Esophagus squamous epithelium (tissue), 5 donors: ENCODE measurements around the gene MRPL45. TPM values are rescaled to one million over a fixed set of nuclear protein-coding genes. Genes with fewer than 3 reads are reported as not detected.

Experiments
- DNase-seq: peaks from one replicate; lab custom pipeline; 2025; lab: John Stamatoyannopoulos, UW
- H3K27ac ChIP-seq, 4 donors: fragments of 200-600 bp; sonication (generic); one replicate each; pipeline ENCODE4 v1.5.1; 2016 to 2019; ENCODE audit warnings: mild to moderate bottlenecking in 1 of 4
- H3K27me3 ChIP-seq, 4 donors: fragments of 200-600 bp; sonication (generic); 1 replicate in 3 of 4; 2 replicates in 1 of 4; pipeline versions ENCODE4 v1.5.1 to v1.6.0; 2017 to 2021; ENCODE audit warnings: antibody characterized with exemption in 1 of 4
- H3K36me3 ChIP-seq, 3 donors: fragments of 200-600 bp; sonication (generic); one replicate each; pipeline ENCODE4 v1.5.1; 2016 to 2019
- H3K4me1 ChIP-seq, 3 donors: fragments of 200-600 bp; sonication (generic); one replicate each; pipeline ENCODE4 v1.5.1; 2017 to 2019
- H3K4me3 ChIP-seq, 4 donors: fragments of 200-600 bp; sonication (generic); 1 replicate in 3 of 4; 2 replicates in 1 of 4; pipeline ENCODE4 v1.5.1; 2016 to 2019; ENCODE audit warnings: mild to moderate bottlenecking in 2 of 4, moderate library complexity in 1 of 4
- H3K9me3 ChIP-seq, 3 donors: fragments of 200-600 bp; sonication (generic); one replicate each; pipeline ENCODE4 v1.5.1; 2016 to 2019
- POLR2A ChIP-seq, 4 donors: fragments of 450-650 bp; IDR thresholded peaks; one replicate each; pipeline ENCODE4 v1.6.1; 2017; ENCODE audit warnings: antibody characterized with exemption in 4 of 4, mild to moderate bottlenecking in 4 of 4, moderate library complexity in 3 of 4
- WGBS, 2 donors: methylation state at CpG; one replicate each; pipeline ENCODE4 v1.1.5; 2018; 5-methylcytosine and 5-hydroxymethylcytosine counted together
- intact Hi-C: fragments of 100-400 bp; cut with DNase I; formaldehyde crosslinking; loops from one replicate; pipeline ENCODE4 v1.15.0; 2022
- total RNA-seq, 4 donors: library from RNA; depleted of rRNA; stranded (reverse); fragments of >200 nt; gene quantifications; one replicate each; pipeline ENCODE4 v1.1.0, GENCODE V29; 2016
- TF ChIP-seq, protein P1 (sequence below), 6 experiments: fragments of 450-650 bp in 4 of 6; fragments of 200-600 bp in 2 of 6; sonication (generic) in 2 of 6; IDR thresholded peaks; one replicate each; pipeline ENCODE4 v1.5.1; 2016 to 2019; ENCODE audit warnings: antibody characterized with exemption in 6 of 6, mild to moderate bottlenecking in 4 of 6, moderate library complexity in 4 of 6
- donor health status: DM: yes; HTN: yes; CAD: no.

MRPL45 gene
- total RNA-seq, 4 donors from 2014 or later: 21.3 to 33.0 (median 29.9) TPM

DNA sequence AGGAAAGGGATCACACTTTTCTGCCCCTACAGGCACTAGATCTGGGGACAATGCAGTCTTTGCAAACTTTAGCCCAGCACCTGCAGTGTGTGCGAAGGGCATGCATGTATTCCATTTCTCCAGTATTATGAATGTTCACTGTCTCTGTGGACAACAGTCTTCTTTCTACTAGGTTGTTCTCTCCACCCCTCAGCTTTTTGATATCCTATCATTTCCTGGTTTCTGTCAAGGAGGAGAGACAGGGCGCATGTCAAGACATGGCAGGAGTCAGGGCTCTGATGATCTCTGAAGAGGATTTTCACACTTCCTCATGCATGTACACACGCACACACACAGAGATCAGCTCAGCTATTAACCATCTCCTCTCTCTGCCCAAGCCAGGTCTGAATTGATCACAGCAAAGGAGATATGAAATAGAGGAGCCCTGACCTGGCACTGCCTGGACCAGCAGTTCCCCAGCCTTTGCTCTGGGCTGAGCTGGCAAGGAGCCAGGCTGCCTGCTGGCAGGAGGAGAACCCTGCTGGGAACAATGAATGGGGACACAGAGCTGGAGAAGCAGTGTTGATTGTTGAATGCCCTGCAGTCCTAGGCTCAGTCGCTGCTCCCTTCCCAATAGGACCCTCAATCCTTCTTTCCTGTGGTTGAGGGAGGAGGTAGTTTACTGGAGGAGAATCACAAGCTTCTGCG is 44.2 kb downstream of the MRPL45 start:
- intact Hi-C loops: no loop called here
- 43 to 50% methylated on average over 3 to 4 of the region's 5 CpGs for WGBS, 2 donors
- Histone ChIP-seq H3K4me3 (no peak overlapping the region), H3K9me3 (no peaks in the 10 kb centered on the region), H3K27ac (no peak overlapping the region), H3K4me1 (peaks cover 0 to 10% (median 0%) of the 10 kb centered on the region in 3 donors), H3K27me3 (peaks cover 0 to 14% (median 0%) of the 10 kb centered on the region in 4 donors), H3K36me3 (no peaks in the 10 kb centered on the region)
- no peak for TF ChIP-seq POLR2A (IDR thresholded peaks at IDR 0.05)
- TF ChIP-seq, protein P1, sequence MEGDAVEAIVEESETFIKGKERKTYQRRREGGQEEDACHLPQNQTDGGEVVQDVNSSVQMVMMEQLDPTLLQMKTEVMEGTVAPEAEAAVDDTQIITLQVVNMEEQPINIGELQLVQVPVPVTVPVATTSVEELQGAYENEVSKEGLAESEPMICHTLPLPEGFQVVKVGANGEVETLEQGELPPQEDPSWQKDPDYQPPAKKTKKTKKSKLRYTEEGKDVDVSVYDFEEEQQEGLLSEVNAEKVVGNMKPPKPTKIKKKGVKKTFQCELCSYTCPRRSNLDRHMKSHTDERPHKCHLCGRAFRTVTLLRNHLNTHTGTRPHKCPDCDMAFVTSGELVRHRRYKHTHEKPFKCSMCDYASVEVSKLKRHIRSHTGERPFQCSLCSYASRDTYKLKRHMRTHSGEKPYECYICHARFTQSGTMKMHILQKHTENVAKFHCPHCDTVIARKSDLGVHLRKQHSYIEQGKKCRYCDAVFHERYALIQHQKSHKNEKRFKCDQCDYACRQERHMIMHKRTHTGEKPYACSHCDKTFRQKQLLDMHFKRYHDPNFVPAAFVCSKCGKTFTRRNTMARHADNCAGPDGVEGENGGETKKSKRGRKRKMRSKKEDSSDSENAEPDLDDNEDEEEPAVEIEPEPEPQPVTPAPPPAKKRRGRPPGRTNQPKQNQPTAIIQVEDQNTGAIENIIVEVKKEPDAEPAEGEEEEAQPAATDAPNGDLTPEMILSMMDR (IDR thresholded peaks at IDR 0.05): no peak
- no peak for DNase-seq

DNA sequence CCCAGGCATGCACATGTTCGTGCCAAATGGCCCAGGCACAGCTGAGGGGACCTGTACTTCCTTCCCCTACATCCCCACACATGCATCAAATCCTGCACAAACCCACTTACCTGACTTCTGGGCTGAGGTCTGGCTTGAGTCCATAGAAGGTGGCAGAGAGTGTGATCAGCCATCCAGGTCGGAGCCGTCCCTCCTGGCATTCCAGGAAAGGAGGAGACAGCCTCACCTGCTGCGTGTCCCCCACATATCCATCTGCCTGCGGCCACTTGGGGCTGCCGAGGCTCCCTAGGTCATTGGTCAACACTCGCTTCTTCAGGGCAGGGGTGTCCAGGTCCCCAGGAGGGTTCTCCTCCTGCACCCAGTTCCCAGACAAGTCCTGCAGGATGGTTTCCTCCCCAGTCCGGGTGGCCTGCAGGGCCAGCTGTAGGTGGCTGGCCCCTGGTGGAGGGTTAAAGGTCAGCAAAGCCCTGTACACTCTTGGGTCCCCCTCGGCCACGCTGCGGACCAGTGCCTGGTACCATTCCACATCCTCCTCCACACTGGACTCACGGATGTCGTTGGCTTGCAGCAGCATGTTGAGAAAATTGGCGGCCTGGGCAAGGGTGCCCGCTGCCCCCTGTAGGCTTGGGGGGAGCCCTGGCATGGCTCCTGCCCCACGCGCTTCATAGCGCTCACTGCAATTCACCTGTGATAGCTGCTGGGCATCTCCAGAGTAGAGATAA is 46.1 kb downstream of the MRPL45 start:
- intact Hi-C loops: no loop called here
- peaks cover 0 to 14% (median 0%) of the 10 kb centered on the region in 4 donors for H3K27me3 ChIP-seq
- DNase-seq: no peak
- H3K27ac ChIP-seq: no peak overlapping the region
- no peaks in the 10 kb centered on the region for H3K36me3 ChIP-seq
- no peaks in the 10 kb centered on the region for H3K9me3 ChIP-seq
- WGBS, 2 donors: 69 to 70% methylated on average over 3 to 4 of the region's 18 CpGs
- H3K4me3 ChIP-seq: no peak overlapping the region
- peaks cover 0 to 10% (median 0%) of the 10 kb centered on the region in 3 donors for H3K4me1 ChIP-seq
- TF ChIP-seq POLR2A (IDR thresholded peaks at IDR 0.05): no peak
- TF ChIP-seq, protein P1 (IDR thresholded peaks at IDR 0.05): no peak

DNA sequence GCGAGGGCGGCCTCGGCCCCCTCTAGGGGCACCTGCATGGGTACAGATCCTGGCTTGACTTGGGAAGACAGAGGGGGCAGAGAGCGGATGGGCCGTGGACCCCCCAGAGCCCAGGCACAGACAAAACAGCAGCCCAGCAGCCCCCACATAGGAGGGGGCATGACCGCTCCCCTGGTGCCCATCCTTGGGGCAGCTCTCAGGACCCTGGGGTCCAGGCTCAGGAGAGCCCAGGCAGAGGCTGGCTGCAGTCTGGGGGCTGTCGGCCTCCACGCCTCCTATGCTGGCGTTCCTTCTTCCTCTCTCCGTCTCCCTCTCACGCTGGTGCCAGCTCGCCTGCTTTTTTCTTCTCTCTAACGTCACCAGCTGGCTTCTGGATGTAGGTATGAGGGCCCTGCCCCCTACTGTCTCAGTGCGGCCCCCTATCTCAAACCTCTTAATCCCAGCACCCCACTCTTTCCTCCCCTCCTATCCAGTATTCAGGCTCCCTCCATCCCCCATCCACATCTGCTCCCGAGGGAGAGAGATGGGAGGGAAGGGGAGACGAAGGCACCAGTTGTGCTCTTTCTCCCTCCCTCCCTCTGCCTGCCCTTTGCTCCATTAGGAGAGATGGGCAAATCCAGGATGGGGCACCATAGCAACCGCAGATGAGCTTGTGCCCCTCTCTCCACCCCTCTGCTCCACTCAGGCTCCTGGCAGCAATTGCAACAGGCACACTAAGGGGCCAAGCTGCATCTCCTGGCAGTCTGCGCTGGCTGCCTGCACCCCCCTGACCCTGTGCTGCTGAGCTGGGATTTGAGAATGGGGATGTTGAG is 46.8 kb downstream of the MRPL45 start, which contains the start of gene GPR179:
Gene GPR179, minus strand, starts transcription at position 349 of the 812 bp plus-strand sequence. Its CDS starts 167 bp downstream, at position 182.
- Histone ChIP-seq H3K4me3 (no peak within 1 kb of the TSS), H3K9me3 (no peaks in the 10 kb centered on the region), H3K36me3 (no peaks in the 10 kb centered on the region), H3K27me3 (peaks cover 0 to 14% (median 0%) of the 10 kb centered on the region in 4 donors), H3K27ac (no peak within 1 kb of the TSS), H3K4me1 (peaks cover 0 to 10% (median 0%) of the 10 kb centered on the region in 3 donors)
- 73 to 74% methylated on average over 13 of the region's 18 CpGs for WGBS, 2 donors
- DNase-seq: no peak
- intact Hi-C loops: no loop called here
- no peak for TF ChIP-seq POLR2A (IDR thresholded peaks at IDR 0.05)
- TF ChIP-seq, protein P1 (IDR thresholded peaks at IDR 0.05): no peak

DNA sequence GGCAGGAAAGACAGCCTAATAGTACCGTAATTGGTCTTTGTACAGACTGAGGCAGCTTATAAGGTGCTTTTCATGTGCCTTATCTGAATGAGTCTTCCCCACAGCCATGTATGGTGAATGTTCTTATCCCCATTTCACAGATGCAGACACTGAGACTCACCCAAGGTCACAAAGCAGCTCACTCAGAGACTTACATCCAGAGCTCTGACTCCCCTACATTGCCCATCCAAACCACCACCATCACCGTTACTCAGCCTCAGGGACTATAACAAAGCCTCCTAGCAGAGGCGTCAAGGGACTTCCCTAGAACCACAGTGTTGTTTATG is 47.4 kb downstream of the MRPL45 start:
- 70 to 97% methylated on average over 3 of the region's 3 CpGs for WGBS, 2 donors
- peaks cover 0 to 14% (median 0%) of the 10 kb centered on the region in 4 donors for H3K27me3 ChIP-seq
- H3K9me3 ChIP-seq: no peaks in the 10 kb centered on the region
- TF ChIP-seq, protein P1 (IDR thresholded peaks at IDR 0.05): no peak
- no peak for TF ChIP-seq POLR2A (IDR thresholded peaks at IDR 0.05)
- no peak overlapping the region for H3K4me3 ChIP-seq
- H3K27ac ChIP-seq: no peak overlapping the region
- no peak for DNase-seq
- peaks cover 0 to 10% (median 0%) of the 10 kb centered on the region in 3 donors for H3K4me1 ChIP-seq
- no peaks in the 10 kb centered on the region for H3K36me3 ChIP-seq
- intact Hi-C loops: no loop called here
